Adrenal gland (tissue), 12 donors: Measurements from ENCODE around the gene HSF2BP. TPM values are rescaled to one million over a fixed set of nuclear protein-coding genes. Genes with fewer than 3 reads are reported as not detected.

Source experiments
- microRNA-seq, 3 donors: library from miRNA; unstranded; fragments of <30 nt; microRNA quantifications; one replicate each; pipeline ENCODE4, GENCODE V29; 2017 to 2020
- polyA plus RNA-seq, 3 donors: library from polyadenylated mRNA; stranded (reverse); fragments of 200-250 nt in 2 of 3; fragments of 350-450 nt in 1 of 3; fragmentation: Illumina TruSeq in 1 of 3; extraction: RNeasy Lipid Tissue Mini Kit (QIAGEN cat#74804) in 1 of 3; gene quantifications; one replicate each; pipeline ENCODE4 v1.2.3, GENCODE V29; 2013 to 2014
- small RNA-seq, 2 donors: library from RNA; depleted of rRNA; stranded (forward); fragments of <200 nt; gene quantifications; one replicate each; pipeline ENCODE3, GENCODE V24; 2016
- total RNA-seq, 9 donors: library from RNA; depleted of rRNA in 4 of 9; stranded (reverse); fragments of >200 nt in 4 of 9; fragments of 120-200 nt in 1 of 9; fragmentation: NEBNext Ultra II Directional in 1 of 9; extraction: Animal tissue kit (Norgen Biotek cat#: 25700) in 1 of 9; gene quantifications; one replicate each; pipeline versions ENCODE4 v1.1.0 to v1.2.4, GENCODE V29; 2013 to 2023
- donor health status: healthy with polysubstance abuse.
- donor health status: Bipolar disorder and iron deficiency.
- donor health status: DM: yes; HTN: yes; CAD: no.
- donor health status: DM: no; HTN: no; CAD: no.
- donor health status: DM: no; HTN: no; CAD: no.
- donor health status: DM: yes; HTN: yes; CAD: no.

Gene HSF2BP
- total and polyA plus RNA-seq, 12 donors: 0.23 to 1.5 (median 0.42) TPM; not detected in 2

Small RNA genes lying within 50 kb of the gene (microRNA-seq; reads per million reads assigned to microRNA genes)
- 0 reads per million in 3 donors for gene MIR6070

Small RNA genes lying within 50 kb of the gene (small RNA-seq; reads per million reads assigned to genes)
- gene MIR6070: 0 reads per million in 2 donors

Other genes starting within 250 kb of the HSF2BP start
- gene SIK1, start 232.4 kb downstream of the HSF2BP start, total RNA-seq: 100 to 1,000 TPM in 1 of 9 donors, 10 to 100 TPM in 2, 1 to 10 TPM in 4, under 1 TPM in 2; 0.55 to 171 (median 4.1) TPM
- 10 to 100 TPM in 1 of 3 donors, 1 to 10 TPM in 1, under 1 TPM in 1; 0.84 to 13.2 (median 5.6) TPM for gene SIK1, start 232.4 kb downstream of the HSF2BP start, polyA plus RNA-seq
- gene RRP1B, start 72 bp upstream of the HSF2BP start, total RNA-seq: 10 to 100 TPM in 8 of 9 donors, 1 to 10 TPM in 1; 7.0 to 18.6 (median 16.1) TPM
- 10 to 100 TPM in 1 of 3 donors, 1 to 10 TPM in 2; 5.7 to 12.5 (median 9.0) TPM for gene RRP1B, start 72 bp upstream of the HSF2BP start, polyA plus RNA-seq
- gene PDXK, start 59.6 kb upstream of the HSF2BP start, total RNA-seq: 100 to 1,000 TPM in 5 of 9 donors, 10 to 100 TPM in 4; 43.0 to 202 (median 108) TPM
- 10 to 100 TPM; 76.8 to 98.0 (median 92.5) TPM for gene PDXK, start 59.6 kb upstream of the HSF2BP start, polyA plus RNA-seq
- 10 to 100 TPM in 8 of 9 donors, 1 to 10 TPM in 1; 9.5 to 72.0 (median 23.0) TPM for gene CSTB, start 116.8 kb upstream of the HSF2BP start, total RNA-seq
- 100 to 1,000 TPM; 116 to 143 (median 127) TPM for gene CSTB, start 116.8 kb upstream of the HSF2BP start, polyA plus RNA-seq
- gene RRP1, start 130.1 kb upstream of the HSF2BP start, total RNA-seq: 10 to 100 TPM; 12.8 to 24.6 (median 19.3) TPM
- gene RRP1, start 130.1 kb upstream of the HSF2BP start, polyA plus RNA-seq: 10 to 100 TPM; 16.5 to 29.8 (median 22.9) TPM
- 10 to 100 TPM; 31.1 to 88.9 (median 58.9) TPM for gene AGPAT3, start 205.7 kb upstream of the HSF2BP start, total RNA-seq
- gene AGPAT3, start 205.7 kb upstream of the HSF2BP start, polyA plus RNA-seq: 10 to 100 TPM; 25.3 to 27.8 (median 26.0) TPM